ENCODE data around the gene ANK2. TPM values are rescaled to one million over a fixed set of nuclear protein-coding genes. Genes with fewer than 3 reads are reported as not detected.

Gene ANK2
- total RNA-seq, 2 donors from 2014 or later, result 70.0 to 124 TPM

- no peak overlapping the region for H3K27ac ChIP-seq (ENCODE audit: low read depth, low read length)
- Mint-ChIP-seq H3K9me3 (no peaks in the 10 kb centered on the region), H3K27me3 (ENCODE audit: insufficient read depth) (no peaks in the 10 kb centered on the region), H3K36me3 (ENCODE audit: low read depth) (no peaks in the 10 kb centered on the region), H3K4me3 (no peak overlapping the region), H3K27ac (no peak overlapping the region), H3K4me1 (peaks cover 5% of the 10 kb centered on the region)
- TF ChIP-seq, protein P1, sequence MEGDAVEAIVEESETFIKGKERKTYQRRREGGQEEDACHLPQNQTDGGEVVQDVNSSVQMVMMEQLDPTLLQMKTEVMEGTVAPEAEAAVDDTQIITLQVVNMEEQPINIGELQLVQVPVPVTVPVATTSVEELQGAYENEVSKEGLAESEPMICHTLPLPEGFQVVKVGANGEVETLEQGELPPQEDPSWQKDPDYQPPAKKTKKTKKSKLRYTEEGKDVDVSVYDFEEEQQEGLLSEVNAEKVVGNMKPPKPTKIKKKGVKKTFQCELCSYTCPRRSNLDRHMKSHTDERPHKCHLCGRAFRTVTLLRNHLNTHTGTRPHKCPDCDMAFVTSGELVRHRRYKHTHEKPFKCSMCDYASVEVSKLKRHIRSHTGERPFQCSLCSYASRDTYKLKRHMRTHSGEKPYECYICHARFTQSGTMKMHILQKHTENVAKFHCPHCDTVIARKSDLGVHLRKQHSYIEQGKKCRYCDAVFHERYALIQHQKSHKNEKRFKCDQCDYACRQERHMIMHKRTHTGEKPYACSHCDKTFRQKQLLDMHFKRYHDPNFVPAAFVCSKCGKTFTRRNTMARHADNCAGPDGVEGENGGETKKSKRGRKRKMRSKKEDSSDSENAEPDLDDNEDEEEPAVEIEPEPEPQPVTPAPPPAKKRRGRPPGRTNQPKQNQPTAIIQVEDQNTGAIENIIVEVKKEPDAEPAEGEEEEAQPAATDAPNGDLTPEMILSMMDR (conservative IDR thresholded peaks at IDR 0.05), result no peak
- WGBS, 2 experiments (ENCODE audit: insufficient coverage in 1 of 2, insufficient read length in 1 of 2), result 100% methylated on average over 1 of the region's 1 CpG; no CpG with 5 or more reads in 1 of the 2 experiments
- H3K27me3 ChIP-seq (ENCODE audit: control insufficient read depth, insufficient read depth, low read length, poor library complexity, severe bottlenecking), result no peaks in the 10 kb centered on the region
- H3K4me1 ChIP-seq (ENCODE audit: control insufficient read depth, insufficient read depth, low read length), result no peaks in the 10 kb centered on the region
- H3K9ac ChIP-seq (ENCODE audit: extremely low read depth, low read length, poor library complexity, severe bottlenecking), result no peak overlapping the region
- no peak for DNase-seq
- no peaks in the 10 kb centered on the region for H3K36me3 ChIP-seq (ENCODE audit: control insufficient read depth, insufficient read depth, low read length)
- no peaks in the 10 kb centered on the region for H3K9me3 ChIP-seq (ENCODE audit: control insufficient read depth, low read length)
- no peak overlapping the region for H3K4me3 ChIP-seq (ENCODE audit: low read length)
Observed at GRCh38 chr4:113020966-113021365, 28.5 kb upstream of the ANK2 start.

- Mint-ChIP-seq H3K27me3 (ENCODE audit: insufficient read depth) (no peaks in the 10 kb centered on the region), H3K4me1 (peaks cover 10% of the 10 kb centered on the region), H3K4me3 (no peak overlapping the region), H3K36me3 (ENCODE audit: low read depth) (peaks cover 5% of the 10 kb centered on the region), H3K9me3 (no peaks in the 10 kb centered on the region), H3K27ac (no peak overlapping the region)
- H3K27me3 ChIP-seq (ENCODE audit: control insufficient read depth, insufficient read depth, low read length, poor library complexity, severe bottlenecking), result no peaks in the 10 kb centered on the region
- H3K4me3 ChIP-seq (ENCODE audit: low read length), result no peak overlapping the region
- H3K9ac ChIP-seq (ENCODE audit: extremely low read depth, low read length, poor library complexity, severe bottlenecking), result no peak overlapping the region
- TF ChIP-seq, protein P1 (conservative IDR thresholded peaks at IDR 0.05), result no peak
- no peak for DNase-seq
- H3K36me3 ChIP-seq (ENCODE audit: control insufficient read depth, insufficient read depth, low read length), result no peaks in the 10 kb centered on the region
- no peak overlapping the region for H3K27ac ChIP-seq (ENCODE audit: low read depth, low read length)
- H3K9me3 ChIP-seq (ENCODE audit: control insufficient read depth, low read length), result no peaks in the 10 kb centered on the region
- H3K4me1 ChIP-seq (ENCODE audit: control insufficient read depth, insufficient read depth, low read length), result peaks cover 12% of the 10 kb centered on the region
- no CpG with 5 or more reads among the region's 1 CpG for WGBS, 2 experiments (ENCODE audit: insufficient coverage in 1 of 2, insufficient read length in 1 of 2)
Observed at GRCh38 chr4:113024388-113024787, 25.1 kb upstream of the ANK2 start.

- H3K27ac Mint-ChIP-seq, result no peak overlapping the region
- 83 to 95% methylated on average over 1 of the region's 1 CpG for WGBS, 2 experiments (ENCODE audit: insufficient coverage in 1 of 2, insufficient read length in 1 of 2)
- no peaks in the 10 kb centered on the region for H3K9me3 ChIP-seq (ENCODE audit: control insufficient read depth, low read length)
- peaks cover 16% of the 10 kb centered on the region for H3K4me1 Mint-ChIP-seq
- no peak overlapping the region for H3K4me3 ChIP-seq (ENCODE audit: low read length)
- no peak overlapping the region for H3K9ac ChIP-seq (ENCODE audit: extremely low read depth, low read length, poor library complexity, severe bottlenecking)
- DNase-seq, result no peak
- no peaks in the 10 kb centered on the region for H3K27me3 ChIP-seq (ENCODE audit: control insufficient read depth, insufficient read depth, low read length, poor library complexity, severe bottlenecking)
- no peaks in the 10 kb centered on the region for H3K27me3 Mint-ChIP-seq (ENCODE audit: insufficient read depth)
- H3K4me3 Mint-ChIP-seq, result no peak overlapping the region
- no peaks in the 10 kb centered on the region for H3K9me3 Mint-ChIP-seq
- TF ChIP-seq, protein P1 (conservative IDR thresholded peaks at IDR 0.05), result no peak
- H3K36me3 Mint-ChIP-seq (ENCODE audit: low read depth), result peaks cover 5% of the 10 kb centered on the region
- H3K36me3 ChIP-seq (ENCODE audit: control insufficient read depth, insufficient read depth, low read length), result no peaks in the 10 kb centered on the region
- H3K4me1 ChIP-seq (ENCODE audit: control insufficient read depth, insufficient read depth, low read length), result peaks cover 12% of the 10 kb centered on the region
- H3K27ac ChIP-seq (ENCODE audit: low read depth, low read length), result no peak overlapping the region
Observed at GRCh38 chr4:113025416-113025815, 24.0 kb upstream of the ANK2 start.

Measured in endodermal cell (in vitro differentiated cells).